AG04449 (cell line): ENCODE results near the gene CACNA2D4.

ENCODE experiments used
- CTCF ChIA-PET: fragments of 350-600 bp; formaldehyde crosslinking; extraction: SDS; loops from one replicate; lab custom pipeline; 2021; ENCODE audit warnings: antibody characterized with exemption; lab: Yijun Ruan, JAX
- POLR2A ChIA-PET: fragments of 400-600, 350-600 bp; formaldehyde crosslinking; extraction: SDS; loops from one replicate; lab custom pipeline; 2020; ENCODE audit warnings: antibody characterized with exemption, inconsistent platforms; lab: Yijun Ruan, JAX
- DNase-seq: peaks from one replicate; pipeline ENCODE4 v3.0.0-alpha.2; 2010; ENCODE audit warnings: low read depth, low spot score
- H3K4me3 ChIP-seq: 2 replicates; pipeline ENCODE4 v1.5.1; 2011; ENCODE audit warnings: low read depth, mild to moderate bottlenecking, control low read depth, low read length
- CTCF ChIP-seq: IDR thresholded peaks from one replicate; pipeline ENCODE4 v1.5.1; 2011; ENCODE audit warnings: mild to moderate bottlenecking, moderate library complexity, low read length, control low read depth, inconsistent platforms; ENCODE audit not compliant: insufficient read depth; ENCODE audit errors: missing control alignments

The CACNA2D4 gene

DNA sequence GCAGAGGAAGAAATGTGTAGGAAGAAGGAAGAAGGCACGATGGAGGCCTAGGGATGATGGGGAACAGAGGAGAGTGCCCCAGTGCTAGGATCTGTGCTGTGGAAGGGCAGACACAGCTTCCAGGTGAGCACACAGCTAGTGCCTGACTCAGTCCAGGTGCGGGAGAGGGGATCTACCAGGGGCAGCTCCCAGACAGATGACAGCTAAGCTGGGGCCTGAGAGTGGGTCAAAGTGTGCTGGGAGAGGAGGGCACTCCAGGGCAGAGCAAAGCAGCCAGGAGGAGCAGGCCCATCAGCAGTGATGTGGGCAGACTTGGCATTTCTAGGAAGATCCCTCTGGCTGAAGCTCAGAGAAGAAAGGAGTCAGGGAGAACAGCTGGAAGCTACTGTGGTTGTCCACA lies 61.4 kb downstream of the CACNA2D4 start:
- no peak for DNase-seq
- POLR2A ChIA-PET, result no interaction called here
- TF ChIP-seq CTCF, result no peak
- CTCF ChIA-PET, result no interaction called here
- H3K4me3 ChIP-seq, result no peak overlapping the region

- ChIA-PET POLR2A (no interaction called here), CTCF (interaction anchor here (1.8 kb wide), 1 partner anchor 85 kb away, joined by 4 read pairs; no protein-coding TSS in a partner anchor)
- TF ChIP-seq CTCF, result no peak
- no peak for DNase-seq
- no peak overlapping the region for H3K4me3 ChIP-seq
These were observed 63.2 kb downstream of the CACNA2D4 start for GRCh38 chr12:1855241-1855640.

GRCh38 chr12:1853716-1854115 lies 64.7 kb downstream of the CACNA2D4 start:
- POLR2A ChIA-PET, result no interaction called here
- TF ChIP-seq CTCF, result no peak
- CTCF ChIA-PET, result no interaction called here
- no peak for DNase-seq
- no peak overlapping the region for H3K4me3 ChIP-seq

GRCh38 chr12:1852076-1852475 lies 66.4 kb downstream of the CACNA2D4 start:
- DNase-seq, result no peak
- POLR2A ChIA-PET, result no interaction called here
- CTCF ChIA-PET, result no interaction called here
- no peak for TF ChIP-seq CTCF
- H3K4me3 ChIP-seq, result no peak overlapping the region

DNA sequence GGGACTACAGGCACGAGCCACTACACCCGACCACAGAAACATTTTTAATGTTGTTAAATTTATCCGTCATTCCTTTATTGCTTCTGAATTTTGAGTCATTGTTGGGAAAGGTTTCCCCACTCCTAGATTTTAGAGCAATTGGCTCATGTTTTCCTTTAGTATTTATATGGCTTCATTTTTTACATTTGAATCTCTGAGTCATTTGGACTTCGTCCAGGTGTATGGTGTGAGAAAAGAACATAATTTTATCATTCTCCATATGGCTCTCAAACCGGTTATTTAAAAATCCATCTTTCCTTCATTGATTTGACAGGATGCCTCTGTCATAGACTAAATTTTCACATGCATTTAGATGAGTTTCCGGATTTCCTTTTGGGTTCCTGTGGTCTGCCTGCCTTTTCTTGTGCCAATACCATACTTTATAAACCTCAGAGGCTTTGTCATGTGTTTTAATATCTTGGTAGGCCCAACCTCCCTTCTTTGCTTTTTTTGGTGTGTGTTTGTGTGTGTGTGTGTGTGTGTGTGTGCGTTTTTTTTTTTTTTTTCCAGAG lies 67.2 kb downstream of the CACNA2D4 start:
- DNase-seq, result peak; percentile 10
- ChIA-PET CTCF (no interaction called here), POLR2A (no interaction called here)
- no peak overlapping the region for H3K4me3 ChIP-seq
- TF ChIP-seq CTCF, result no peak

DNA sequence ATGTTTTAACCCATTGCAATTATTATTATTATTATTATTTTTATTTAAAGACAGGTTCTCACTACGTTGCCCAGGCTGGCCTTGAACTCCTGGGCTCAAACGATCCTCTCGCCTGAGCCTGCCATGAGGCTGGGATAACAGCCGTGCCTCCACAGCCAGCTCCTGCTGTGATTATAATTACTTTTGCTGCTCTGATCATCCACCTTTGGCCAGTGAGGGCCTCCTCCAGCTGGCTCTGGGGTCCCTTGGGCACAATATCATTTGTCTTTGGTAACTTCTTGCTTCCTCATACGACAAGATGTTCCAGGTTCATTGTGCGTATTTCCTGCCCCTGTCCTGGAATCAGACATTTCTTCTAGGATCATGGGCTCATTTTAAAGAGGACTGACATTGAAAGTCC lies 69.7 kb downstream of the CACNA2D4 start:
- CTCF ChIA-PET, result interaction anchor here (2.1 kb wide), 1 partner anchor 91 kb away, joined by 5 read pairs; no protein-coding TSS in a partner anchor
- TF ChIP-seq CTCF, result no peak
- no peak for DNase-seq
- POLR2A ChIA-PET, result no interaction called here
- H3K4me3 ChIP-seq, result no peak overlapping the region
